Breast epithelium (tissue), 4 donors: ENCODE data around the gene SALL4. TPM values are rescaled to one million over a fixed set of nuclear protein-coding genes. Genes with fewer than 3 reads are reported as not detected.

ENCODE experiments used
- DNase-seq, 2 donors: peaks; one replicate each; pipeline ENCODE4 v3.0.0-alpha.2; 2019; ENCODE audit warnings: low spot score in 2 of 2
- H3K27ac ChIP-seq, 2 donors: fragments of 200-600 bp; sonication (generic) in 1 of 2; one replicate each; pipeline ENCODE4 v1.5.1; 2016 to 2019; ENCODE audit warnings: mild to moderate bottlenecking in 1 of 2
- H3K27me3 ChIP-seq, 2 donors: fragments of 200-600 bp; sonication (generic) in 1 of 2; one replicate each; pipeline versions ENCODE4 v1.5.1 to v1.6.0; 2017 to 2019; ENCODE audit warnings: control low read depth in 1 of 2, mild to moderate bottlenecking in 1 of 2
- H3K36me3 ChIP-seq: fragments of 200-600 bp; one replicate; pipeline ENCODE4 v1.5.1; 2019
- H3K4me1 ChIP-seq, 2 donors: fragments of 200-600 bp; sonication (generic); one replicate each; pipeline ENCODE4 v1.5.1; 2016 to 2019; ENCODE audit warnings: control low read depth in 1 of 2
- H3K4me3 ChIP-seq, 3 donors: fragments of 200-600 bp; sonication (generic); 1 replicate in 2 of 3; 2 replicates in 1 of 3; pipeline ENCODE4 v1.5.1; 2016 to 2019; ENCODE audit warnings: mild to moderate bottlenecking in 3 of 3, moderate library complexity in 2 of 3
- H3K9me3 ChIP-seq, 2 donors: fragments of 200-600 bp; sonication (generic) in 1 of 2; one replicate each; pipeline ENCODE4 v1.5.1; 2016 to 2019; ENCODE audit warnings: control low read depth in 1 of 2
- POLR2A ChIP-seq: fragments of 450-650 bp; IDR thresholded peaks from one replicate; pipeline ENCODE4 v1.6.1; 2016; ENCODE audit warnings: antibody characterized with exemption, mild to moderate bottlenecking, moderate library complexity
- POLR2AphosphoS5 ChIP-seq, 3 donors: sonication (generic); formaldehyde crosslinking; IDR thresholded peaks; one replicate each; pipeline ENCODE4 v1.6.1; 2017; ENCODE audit warnings: antibody characterized with exemption in 3 of 3
- intact Hi-C: fragments of 100-400 bp; cut with DNase I; formaldehyde crosslinking; loops from one replicate; pipeline ENCODE4 v1.15.1; 2023; ENCODE audit warnings: low total_unique reads
- total RNA-seq, 3 donors: library from RNA; depleted of rRNA; stranded (reverse); fragments of >200 nt; gene quantifications; one replicate each; pipeline ENCODE4 v1.1.0, GENCODE V29; 2016
- TF ChIP-seq, protein P1 (sequence below), 3 donors: fragments of 450-650 bp; IDR thresholded peaks; one replicate each; pipeline ENCODE4 v1.5.1; 2016 to 2017; ENCODE audit warnings: antibody characterized with exemption in 3 of 3, mild to moderate bottlenecking in 3 of 3, moderate library complexity in 3 of 3

The SALL4 gene
- total RNA-seq, 3 donors from 2014 or later, result 0.29 to 0.33 (median 0.32) TPM

DNA sequence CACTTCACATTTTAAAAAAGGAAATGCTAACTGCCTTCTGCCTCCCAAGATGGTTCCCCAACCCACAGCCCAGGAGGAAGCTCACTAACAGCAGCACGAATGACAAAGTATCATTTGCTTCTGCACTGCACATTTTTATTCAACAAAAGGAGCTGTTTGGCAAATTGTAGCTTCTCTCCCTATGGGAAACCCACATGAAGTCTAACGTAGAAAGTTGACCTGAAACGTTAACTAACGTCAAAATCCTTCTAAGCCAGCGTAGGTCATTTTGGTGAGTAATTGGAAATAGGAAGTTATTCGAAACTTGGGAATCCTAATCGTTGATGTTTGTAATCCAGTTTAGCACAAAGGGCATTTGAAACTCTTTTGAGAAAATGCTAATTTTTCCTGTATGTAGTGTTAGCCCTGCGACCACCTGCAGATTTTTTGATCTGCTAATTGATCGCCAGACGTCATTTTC is 2.9 kb downstream of the SALL4 start:
- Histone ChIP-seq H3K4me3 (peak overlapping the region in 1 of 3 donors; percentile 64), H3K27me3 (peaks cover 0 to 16% of the 10 kb centered on the region in 2 donors), H3K27ac (no peak overlapping the region), H3K36me3 (no peaks in the 10 kb centered on the region), H3K4me1 (peaks cover 0 to 17% of the 10 kb centered on the region in 2 donors), H3K9me3 (no peaks in the 10 kb centered on the region)
- TF ChIP-seq POLR2AphosphoS5 (IDR thresholded peaks at IDR 0.05) (no peak), POLR2A (no peak)
- TF ChIP-seq, protein P1, sequence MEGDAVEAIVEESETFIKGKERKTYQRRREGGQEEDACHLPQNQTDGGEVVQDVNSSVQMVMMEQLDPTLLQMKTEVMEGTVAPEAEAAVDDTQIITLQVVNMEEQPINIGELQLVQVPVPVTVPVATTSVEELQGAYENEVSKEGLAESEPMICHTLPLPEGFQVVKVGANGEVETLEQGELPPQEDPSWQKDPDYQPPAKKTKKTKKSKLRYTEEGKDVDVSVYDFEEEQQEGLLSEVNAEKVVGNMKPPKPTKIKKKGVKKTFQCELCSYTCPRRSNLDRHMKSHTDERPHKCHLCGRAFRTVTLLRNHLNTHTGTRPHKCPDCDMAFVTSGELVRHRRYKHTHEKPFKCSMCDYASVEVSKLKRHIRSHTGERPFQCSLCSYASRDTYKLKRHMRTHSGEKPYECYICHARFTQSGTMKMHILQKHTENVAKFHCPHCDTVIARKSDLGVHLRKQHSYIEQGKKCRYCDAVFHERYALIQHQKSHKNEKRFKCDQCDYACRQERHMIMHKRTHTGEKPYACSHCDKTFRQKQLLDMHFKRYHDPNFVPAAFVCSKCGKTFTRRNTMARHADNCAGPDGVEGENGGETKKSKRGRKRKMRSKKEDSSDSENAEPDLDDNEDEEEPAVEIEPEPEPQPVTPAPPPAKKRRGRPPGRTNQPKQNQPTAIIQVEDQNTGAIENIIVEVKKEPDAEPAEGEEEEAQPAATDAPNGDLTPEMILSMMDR (IDR thresholded peaks at IDR 0.05), result no peak
- intact Hi-C loops, result loop anchor here (5.0 kb wide), 1 partner anchor 512 kb away; no protein-coding TSS in a partner anchor
- no peak for DNase-seq

DNA sequence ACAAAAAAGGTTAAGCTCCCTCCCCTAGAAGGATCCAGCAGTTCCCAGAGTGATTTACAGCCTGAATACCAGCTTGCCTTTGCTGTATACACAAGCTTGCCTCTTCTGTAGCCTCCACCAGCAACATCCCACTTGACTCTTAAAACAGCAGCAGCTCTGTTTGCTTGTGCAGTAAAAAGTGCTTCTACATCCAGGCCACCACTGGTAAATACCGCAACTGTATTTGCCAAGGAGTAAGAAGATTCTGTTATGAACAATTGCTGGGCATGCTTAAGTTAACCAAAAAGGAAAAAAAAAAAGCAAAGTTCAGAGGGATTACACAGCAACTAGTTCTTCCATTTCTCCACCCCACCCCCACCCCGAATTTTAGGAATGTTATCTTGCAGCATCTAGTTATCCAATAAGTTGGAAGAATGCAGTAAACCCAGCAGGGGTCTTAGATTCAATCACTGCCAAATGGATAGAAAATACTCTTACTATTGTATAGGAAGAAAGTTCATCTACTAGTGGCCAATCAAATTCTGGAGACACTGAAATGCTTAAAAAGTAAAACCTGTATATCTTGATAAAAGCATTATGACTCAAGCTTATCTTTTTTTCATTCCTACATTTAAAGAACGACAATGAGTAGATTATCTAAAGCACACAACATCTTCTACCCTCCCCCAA is 4.8 kb downstream of the SALL4 start:
- intact Hi-C loops, result loop anchor here (5.0 kb wide), 1 partner anchor 510 kb away; no protein-coding TSS in a partner anchor
- Histone ChIP-seq H3K4me3 (no peak overlapping the region), H3K9me3 (no peaks in the 10 kb centered on the region), H3K27me3 (peaks cover 0 to 16% of the 10 kb centered on the region in 2 donors), H3K27ac (no peak overlapping the region), H3K36me3 (no peaks in the 10 kb centered on the region), H3K4me1 (peaks cover 0 to 17% of the 10 kb centered on the region in 2 donors)
- no peak for TF ChIP-seq POLR2A
- no peak for TF ChIP-seq POLR2AphosphoS5 (IDR thresholded peaks at IDR 0.05)
- TF ChIP-seq, protein P1 (IDR thresholded peaks at IDR 0.05), result no peak
- DNase-seq, result no peak

DNA sequence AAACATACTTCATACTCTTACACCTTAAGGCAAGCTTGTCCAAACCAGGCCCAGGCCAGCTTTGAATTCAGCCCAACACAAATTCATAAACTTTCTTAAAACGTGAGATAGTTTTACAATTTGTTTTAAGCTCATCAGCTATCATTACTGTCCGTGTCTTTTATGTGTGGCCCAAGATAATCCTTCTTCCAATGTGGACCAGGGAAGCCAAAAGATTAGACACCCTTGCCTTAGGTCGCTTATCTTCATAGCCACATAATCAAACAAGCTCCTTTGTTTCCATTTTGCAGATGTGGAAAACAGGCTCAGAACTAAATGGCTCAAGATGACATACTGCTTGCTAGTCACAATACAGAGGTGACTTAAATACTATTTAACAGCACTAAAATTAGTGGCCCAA is 6.0 kb downstream of the SALL4 start:
- Histone ChIP-seq H3K36me3 (no peaks in the 10 kb centered on the region), H3K27ac (no peak overlapping the region), H3K9me3 (no peaks in the 10 kb centered on the region), H3K4me3 (no peak overlapping the region), H3K4me1 (peaks cover 0 to 16% of the 10 kb centered on the region in 2 donors), H3K27me3 (peaks cover 0 to 11% of the 10 kb centered on the region in 2 donors)
- intact Hi-C loops, result loop anchor here (5.0 kb wide), 1 partner anchor 509 kb away; no protein-coding TSS in a partner anchor
- no peak for DNase-seq
- TF ChIP-seq POLR2AphosphoS5 (IDR thresholded peaks at IDR 0.05), result no peak

DNA sequence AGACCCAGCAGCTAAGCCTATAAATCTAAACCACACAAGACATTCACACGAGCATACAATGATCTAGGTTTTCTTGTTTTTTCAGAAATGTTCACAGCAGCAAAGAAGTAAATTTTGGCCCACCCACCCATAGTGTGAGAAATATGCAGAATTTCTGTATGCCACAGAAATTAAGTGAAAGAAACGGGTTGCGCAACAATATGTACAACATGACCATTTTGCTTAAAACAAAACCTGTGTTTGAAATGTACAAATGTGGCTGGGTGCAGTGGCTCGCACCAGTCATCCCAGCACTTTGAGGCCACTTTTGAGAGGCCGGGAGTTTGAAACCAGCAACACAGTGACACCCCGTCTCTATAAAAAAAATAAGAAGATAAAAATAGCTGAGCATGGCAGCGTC is 9.4 kb downstream of the SALL4 start:
- no peak overlapping the region for H3K27ac ChIP-seq
- H3K4me1 ChIP-seq, result no peaks in the 10 kb centered on the region
- no peak for DNase-seq
- no peaks in the 10 kb centered on the region for H3K27me3 ChIP-seq
- no peak overlapping the region for H3K4me3 ChIP-seq
- no peaks in the 10 kb centered on the region for H3K36me3 ChIP-seq
- TF ChIP-seq POLR2AphosphoS5 (IDR thresholded peaks at IDR 0.05) (no peak), POLR2A (no peak)
- TF ChIP-seq, protein P1 (IDR thresholded peaks at IDR 0.05), result no peak
- H3K9me3 ChIP-seq, result no peaks in the 10 kb centered on the region
- intact Hi-C loops, result no loop called here

DNA sequence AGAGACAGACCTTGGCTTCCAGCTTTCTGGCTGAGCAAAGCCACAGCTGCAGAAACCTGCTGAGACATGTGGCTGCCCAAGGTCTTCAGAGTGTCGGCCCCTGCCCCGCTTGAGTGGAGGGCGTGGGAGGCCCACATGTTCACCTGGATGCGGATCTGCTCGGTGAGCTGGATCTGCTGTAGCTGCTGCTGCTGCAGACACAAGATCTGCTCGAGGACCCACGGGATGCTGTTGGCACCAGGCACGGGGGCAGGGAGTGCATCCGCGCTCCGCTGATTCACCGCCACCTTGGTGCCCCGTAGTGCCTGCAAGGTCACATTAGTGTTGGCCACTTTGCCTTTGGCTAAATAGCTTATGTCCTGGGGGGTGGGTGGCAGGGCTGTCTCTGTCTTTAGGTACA is 10.7 kb downstream of the SALL4 start:
- Histone ChIP-seq H3K27ac (no peak overlapping the region), H3K4me1 (no peaks in the 10 kb centered on the region), H3K9me3 (no peaks in the 10 kb centered on the region), H3K36me3 (no peaks in the 10 kb centered on the region), H3K4me3 (no peak overlapping the region), H3K27me3 (no peaks in the 10 kb centered on the region)
- no peak for DNase-seq
- intact Hi-C loops, result no loop called here
- TF ChIP-seq POLR2AphosphoS5 (IDR thresholded peaks at IDR 0.05), result no peak
- TF ChIP-seq, protein P1 (IDR thresholded peaks at IDR 0.05), result no peak
- no peak for TF ChIP-seq POLR2A
